Activated CD4-positive, alpha-beta memory T cell treated with anti-CD3 and anti-CD28 coated beads, Interleukin-2, amount 10 ng/mL, durations not matched to agents 7 days and 5 days (primary cell): ENCODE measurements around the gene EXTL1. TPM values are rescaled to one million over a fixed set of nuclear protein-coding genes. Genes with fewer than 3 reads are reported as not detected.

Experiments used
- CTCF ChIA-PET: fragments of 350-600 bp; sonication (Branson Sonifier 250); formaldehyde crosslinking; loops from one replicate; lab custom pipeline; 2021; ENCODE audit warnings: antibody characterized with exemption, inconsistent platforms; lab: Charles Lee
- POLR2A ChIA-PET: fragments of 350-600 bp; sonication (Branson Sonifier 250); formaldehyde crosslinking; loops from one replicate; lab custom pipeline; 2021; ENCODE audit warnings: antibody characterized with exemption; lab: Charles Lee
- DNase-seq: peaks from one replicate; pipeline ENCODE4 v3.0.0-alpha.2; 2020
- H3K27ac Mint-ChIP-seq: one replicate; pipeline ENCODE4 v1.8.0; 2021; ENCODE audit warnings: mild to moderate bottlenecking, mixed read lengths
- H3K27me3 Mint-ChIP-seq: one replicate; pipeline ENCODE4 v1.8.0; 2021; ENCODE audit warnings: mixed read lengths
- H3K36me3 Mint-ChIP-seq: one replicate; pipeline ENCODE4 v1.8.0; 2021; ENCODE audit warnings: low read depth, mixed read lengths
- H3K4me1 Mint-ChIP-seq: one replicate; pipeline ENCODE4 v1.8.0; 2021; ENCODE audit warnings: mixed read lengths
- H3K4me3 Mint-ChIP-seq: one replicate; pipeline ENCODE4 v1.8.0; 2021; ENCODE audit warnings: mild to moderate bottlenecking, mixed read lengths
- H3K9me3 Mint-ChIP-seq: one replicate; pipeline ENCODE4 v1.8.0; 2021; ENCODE audit warnings: mixed read lengths
- total RNA-seq, 2 experiments: library from RNA; stranded (reverse); gene quantifications; one replicate each; pipeline ENCODE4 v1.2.3, GENCODE V29; 2021

Gene EXTL1
- total RNA-seq, 2 experiments from 2014 or later = not detected

- DNase-seq = no peak
- Mint-ChIP-seq H3K27ac (no peak overlapping the region), H3K9me3 (no peaks in the 10 kb centered on the region), H3K4me3 (no peak overlapping the region), H3K4me1 (peaks cover 3% of the 10 kb centered on the region), H3K27me3 (peaks cover 51% of the 10 kb centered on the region), H3K36me3 (no peaks in the 10 kb centered on the region)
- ChIA-PET POLR2A (no interaction called here), CTCF (interaction anchor here (1.4 kb wide), 2 partner anchors 126 to 373 kb away, joined by 3 to 5 read pairs; partner anchors contain the start of gene ZNF593)
Observed at GRCh38 chr1:26043765-26044164, 22.2 kb downstream of the EXTL1 start.

GRCh38 chr1:26044414-26044813, 22.8 kb downstream of the EXTL1 start:
- Mint-ChIP-seq H3K27ac (no peak overlapping the region), H3K36me3 (no peaks in the 10 kb centered on the region), H3K4me1 (peaks cover 3% of the 10 kb centered on the region), H3K27me3 (peaks cover 56% of the 10 kb centered on the region), H3K9me3 (no peaks in the 10 kb centered on the region), H3K4me3 (no peak overlapping the region)
- ChIA-PET CTCF (interaction anchor here (1.3 to 1.4 kb wide), 3 partner anchors 9 to 373 kb away, joined by 3 to 5 read pairs (median 3); partner anchors contain the start of gene ZNF593), POLR2A (no interaction called here)
- no peak for DNase-seq

- H3K36me3 Mint-ChIP-seq = no peaks in the 10 kb centered on the region
- H3K27me3 Mint-ChIP-seq = peaks cover 63% of the 10 kb centered on the region
- H3K9me3 Mint-ChIP-seq = no peaks in the 10 kb centered on the region
- H3K4me1 Mint-ChIP-seq = peaks cover 3% of the 10 kb centered on the region
- POLR2A ChIA-PET = no interaction called here
- CTCF ChIA-PET = interaction anchor here (1.3 to 1.4 kb wide), 2 partner anchors 10 to 125 kb away, joined by 3 read pairs; partner anchors contain the start of gene ZNF593
- no peak for DNase-seq
- H3K4me3 Mint-ChIP-seq = no peak overlapping the region
- H3K27ac Mint-ChIP-seq = no peak overlapping the region
Observed at GRCh38 chr1:26044971-26045721, 23.6 kb downstream of the EXTL1 start.

- Mint-ChIP-seq H3K27me3 (peaks cover 70% of the 10 kb centered on the region), H3K4me3 (no peak within 1 kb of the TSS), H3K27ac (no peak within 1 kb of the TSS), H3K9me3 (no peaks in the 10 kb centered on the region), H3K4me1 (peaks cover 3% of the 10 kb centered on the region), H3K36me3 (no peaks in the 10 kb centered on the region)
- ChIA-PET CTCF (interaction anchor here (1.3 kb wide), 1 partner anchor 11 kb away, joined by 3 read pairs; no protein-coding TSS in a partner anchor), POLR2A (no interaction called here)
- DNase-seq = no peak
Observed at GRCh38 chr1:26045722-26046245, 24.2 kb downstream of the EXTL1 start, which contains the start of gene SLC30A2. TSS of gene SLC30A2 (minus strand) at chr1:26046118. CDS start at chr1:26045896, 222 bp downstream.

- POLR2A ChIA-PET = interaction anchor here (1.2 kb wide), 1 partner anchor 12 kb away, joined by 3 read pairs; no protein-coding TSS in a partner anchor
- no peak for DNase-seq
- Mint-ChIP-seq H3K4me1 (peaks cover 7% of the 10 kb centered on the region), H3K9me3 (no peaks in the 10 kb centered on the region), H3K27me3 (peaks cover 76% of the 10 kb centered on the region), H3K4me3 (no peak overlapping the region), H3K36me3 (no peaks in the 10 kb centered on the region), H3K27ac (no peak overlapping the region)
- CTCF ChIA-PET = no interaction called here
Observed at GRCh38 chr1:26046246-26047095, 24.9 kb downstream of the EXTL1 start.

- peaks cover 7% of the 10 kb centered on the region for H3K4me1 Mint-ChIP-seq
- H3K27me3 Mint-ChIP-seq = peaks cover 80% of the 10 kb centered on the region
- POLR2A ChIA-PET = interaction anchor here (1.2 kb wide), 1 partner anchor 13 kb away, joined by 3 read pairs; no protein-coding TSS in a partner anchor
- no peak overlapping the region for H3K27ac Mint-ChIP-seq
- CTCF ChIA-PET = interaction anchor here (0.7 to 1.1 kb wide), 2 partner anchors 11 to 218 kb away, joined by 4 to 5 read pairs; no protein-coding TSS in a partner anchor
- DNase-seq = no peak
- H3K36me3 Mint-ChIP-seq = no peaks in the 10 kb centered on the region
- H3K9me3 Mint-ChIP-seq = no peaks in the 10 kb centered on the region
- no peak overlapping the region for H3K4me3 Mint-ChIP-seq
Observed at GRCh38 chr1:26047278-26047874, 25.8 kb downstream of the EXTL1 start.

- no peak for DNase-seq
- Mint-ChIP-seq H3K27ac (no peak overlapping the region), H3K4me3 (no peak overlapping the region), H3K4me1 (peaks cover 7% of the 10 kb centered on the region), H3K27me3 (peaks cover 71% of the 10 kb centered on the region), H3K36me3 (no peaks in the 10 kb centered on the region), H3K9me3 (no peaks in the 10 kb centered on the region)
- ChIA-PET POLR2A (interaction anchor here (0.6 kb wide), 1 partner anchor 77 kb away, joined by 3 read pairs; no protein-coding TSS in a partner anchor), CTCF (no interaction called here)
Observed at GRCh38 chr1:26049531-26050247, 28.1 kb downstream of the EXTL1 start.

GRCh38 chr1:26050248-26050640, 28.7 kb downstream of the EXTL1 start:
- Mint-ChIP-seq H3K4me1 (peaks cover 5% of the 10 kb centered on the region), H3K9me3 (no peaks in the 10 kb centered on the region), H3K4me3 (no peak overlapping the region), H3K27ac (no peak overlapping the region), H3K36me3 (no peaks in the 10 kb centered on the region), H3K27me3 (peaks cover 70% of the 10 kb centered on the region)
- ChIA-PET POLR2A (no interaction called here), CTCF (no interaction called here)
- DNase-seq = no peak

GRCh38 chr1:26053718-26054560, 32.4 kb downstream of the EXTL1 start:
- no peak for DNase-seq
- POLR2A ChIA-PET = interaction anchor here (0.6 kb wide), 1 partner anchor 407 kb away, joined by 3 read pairs; no protein-coding TSS in a partner anchor
- H3K27me3 Mint-ChIP-seq = peaks cover 64% of the 10 kb centered on the region
- H3K4me3 Mint-ChIP-seq = no peak overlapping the region
- no peaks in the 10 kb centered on the region for H3K36me3 Mint-ChIP-seq
- peaks cover 5% of the 10 kb centered on the region for H3K4me1 Mint-ChIP-seq
- no peak overlapping the region for H3K27ac Mint-ChIP-seq
- H3K9me3 Mint-ChIP-seq = no peaks in the 10 kb centered on the region
- CTCF ChIA-PET = no interaction called here

GRCh38 chr1:26055041-26055440, 33.5 kb downstream of the EXTL1 start:
- Mint-ChIP-seq H3K4me1 (peaks cover 5% of the 10 kb centered on the region), H3K9me3 (no peaks in the 10 kb centered on the region), H3K27me3 (peaks cover 59% of the 10 kb centered on the region), H3K27ac (no peak overlapping the region), H3K36me3 (no peaks in the 10 kb centered on the region), H3K4me3 (no peak overlapping the region)
- POLR2A ChIA-PET = no interaction called here
- CTCF ChIA-PET = interaction anchor here (0.6 kb wide), 1 partner anchor 88 kb away, joined by 3 read pairs; no protein-coding TSS in a partner anchor
- no peak for DNase-seq

GRCh38 chr1:26057189-26057588, 35.6 kb downstream of the EXTL1 start:
- no peaks in the 10 kb centered on the region for H3K4me1 Mint-ChIP-seq
- H3K27me3 Mint-ChIP-seq = peaks cover 49% of the 10 kb centered on the region
- H3K9me3 Mint-ChIP-seq = no peaks in the 10 kb centered on the region
- H3K36me3 Mint-ChIP-seq = no peaks in the 10 kb centered on the region
- ChIA-PET CTCF (no interaction called here), POLR2A (no interaction called here)
- no peak for DNase-seq
- H3K4me3 Mint-ChIP-seq = no peak overlapping the region
- H3K27ac Mint-ChIP-seq = no peak overlapping the region
